ENCODE results near the gene EPN2.

Gene EPN2

DNA sequence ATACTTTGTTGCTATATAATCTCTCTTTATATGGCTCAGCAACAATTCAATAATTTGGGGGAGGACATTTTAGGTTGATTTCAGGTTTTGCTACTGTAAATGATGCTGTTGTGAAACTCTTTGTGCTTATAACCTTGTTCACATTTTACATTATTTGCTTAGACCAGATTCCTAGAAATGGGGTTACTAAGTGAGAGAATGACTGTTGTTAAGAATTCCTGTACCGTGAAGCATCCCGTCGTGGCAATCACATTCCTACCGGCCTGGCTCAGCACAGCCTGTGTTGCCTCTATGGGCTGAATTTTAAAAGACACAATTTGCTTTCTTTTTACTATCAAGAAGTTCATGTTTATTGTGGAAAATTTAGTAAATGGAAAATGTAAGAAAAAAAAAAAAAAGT, 94.0 kb downstream of the EPN2 start:
- no peak for DNase-seq (ENCODE audit: low spot score)

DNA sequence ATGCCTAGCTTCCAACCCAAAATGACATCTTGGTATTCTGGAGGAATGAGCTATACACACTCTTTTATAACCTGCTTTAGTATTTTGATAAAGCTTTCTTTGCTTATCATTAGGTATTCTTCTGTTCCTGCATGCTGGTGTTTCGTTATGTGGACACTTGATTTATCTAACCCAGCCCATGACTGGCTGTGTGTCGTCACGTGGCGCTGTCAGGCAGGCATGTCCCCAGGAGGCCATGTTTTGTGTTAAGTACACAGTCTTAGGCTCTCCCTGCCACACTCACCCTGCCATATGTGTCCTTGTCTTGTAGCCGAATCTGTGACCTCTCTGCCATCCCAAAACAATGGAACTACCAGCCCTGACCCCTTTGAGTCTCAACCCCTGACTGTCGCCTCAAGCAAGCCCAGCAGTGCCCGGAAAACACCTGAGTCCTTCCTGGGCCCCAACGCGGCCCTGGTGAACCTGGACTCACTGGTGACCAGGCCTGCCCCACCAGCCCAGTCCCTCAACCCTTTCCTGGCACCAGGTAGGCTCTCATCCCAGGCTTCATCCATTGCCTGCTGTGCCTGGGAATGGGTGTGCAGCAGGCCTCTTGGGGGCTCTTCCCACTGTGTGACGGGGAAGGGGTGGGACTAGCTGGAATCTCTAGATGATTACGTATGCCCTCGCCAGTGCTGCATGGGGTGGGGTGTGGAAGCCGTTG, 94.5 kb downstream of the EPN2 start:
- DNase-seq (ENCODE audit: low spot score) = no peak

DNA sequence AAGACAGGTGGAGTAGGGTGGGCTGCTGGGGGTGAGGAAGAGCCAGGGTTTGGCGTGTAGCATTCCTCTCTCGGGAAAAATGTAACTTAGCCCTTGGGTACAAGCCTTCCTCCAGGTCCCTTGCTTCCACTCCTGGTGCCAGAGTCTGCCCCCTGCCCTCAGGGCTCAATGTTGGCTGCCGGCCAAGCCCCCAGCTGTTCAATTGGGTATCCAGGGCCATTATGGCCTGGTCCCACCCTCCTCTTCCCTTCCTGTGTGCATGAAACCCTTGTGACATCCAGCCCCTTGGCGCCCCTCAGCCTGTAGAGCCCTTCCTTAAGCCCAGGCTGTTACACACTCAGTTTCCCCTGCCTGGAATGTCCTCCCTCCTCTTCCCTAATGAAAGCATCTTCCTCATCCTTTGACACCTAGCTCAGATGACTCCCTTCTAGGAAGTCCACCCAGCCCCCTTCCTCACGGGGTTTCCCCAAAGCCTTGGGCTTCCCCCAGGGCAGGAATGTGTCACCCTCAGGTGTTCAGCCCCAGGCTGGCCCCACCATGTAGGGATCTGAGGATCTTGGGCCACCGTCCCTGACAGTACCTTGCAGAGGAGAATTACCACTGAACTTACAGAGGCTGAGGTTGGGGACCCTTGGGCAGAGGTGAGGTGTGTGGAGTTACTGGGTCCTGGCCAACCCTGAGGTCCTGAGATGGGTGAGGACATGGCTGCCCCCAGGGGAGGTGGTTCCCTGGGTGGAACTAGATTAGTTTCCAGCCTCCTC, 95.4 kb downstream of the EPN2 start:
- no peak for DNase-seq (ENCODE audit: low spot score)

DNA sequence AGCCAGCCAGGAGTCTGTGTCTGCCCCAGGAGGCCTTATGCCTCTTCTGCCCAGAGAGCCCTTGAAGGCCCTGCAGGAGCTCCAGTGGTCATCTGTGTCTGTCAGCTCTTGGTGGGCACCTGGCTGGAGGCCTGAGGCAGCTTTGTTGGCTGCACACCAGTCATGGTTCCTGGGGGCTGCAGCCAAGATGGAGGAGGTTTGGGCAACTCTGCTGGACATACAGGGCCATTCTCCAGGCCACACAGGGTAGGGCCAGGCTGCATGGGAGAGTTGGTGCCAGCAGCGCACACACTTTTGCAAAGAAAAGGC, 95.9 kb downstream of the EPN2 start:
- no peak for DNase-seq (ENCODE audit: low spot score)

DNA sequence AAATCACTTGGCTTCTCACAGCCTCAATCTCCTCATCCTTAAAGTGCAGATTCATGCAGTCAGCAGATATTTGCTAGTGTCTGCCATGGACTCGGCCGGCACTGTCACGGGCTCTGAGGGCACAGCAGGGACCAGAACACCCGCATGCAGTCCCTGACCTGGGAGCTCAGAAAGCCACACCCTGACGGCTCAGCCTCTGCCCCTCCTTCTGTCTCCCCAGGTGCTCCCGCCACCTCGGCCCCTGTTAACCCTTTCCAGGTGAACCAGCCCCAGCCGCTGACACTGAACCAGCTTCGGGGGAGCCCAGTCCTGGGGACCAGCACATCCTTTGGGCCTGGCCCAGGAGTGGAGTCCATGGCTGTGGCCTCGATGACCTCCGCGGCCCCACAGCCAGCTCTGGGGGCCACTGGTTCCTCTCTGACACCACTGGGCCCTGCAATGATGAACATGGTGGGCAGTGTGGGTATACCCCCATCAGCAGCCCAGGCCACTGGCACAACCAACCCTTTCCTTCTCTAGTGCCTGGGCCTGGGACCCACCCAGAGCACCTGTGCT, 96.6 kb downstream of the EPN2 start:
- no peak for DNase-seq (ENCODE audit: low spot score)

DNA sequence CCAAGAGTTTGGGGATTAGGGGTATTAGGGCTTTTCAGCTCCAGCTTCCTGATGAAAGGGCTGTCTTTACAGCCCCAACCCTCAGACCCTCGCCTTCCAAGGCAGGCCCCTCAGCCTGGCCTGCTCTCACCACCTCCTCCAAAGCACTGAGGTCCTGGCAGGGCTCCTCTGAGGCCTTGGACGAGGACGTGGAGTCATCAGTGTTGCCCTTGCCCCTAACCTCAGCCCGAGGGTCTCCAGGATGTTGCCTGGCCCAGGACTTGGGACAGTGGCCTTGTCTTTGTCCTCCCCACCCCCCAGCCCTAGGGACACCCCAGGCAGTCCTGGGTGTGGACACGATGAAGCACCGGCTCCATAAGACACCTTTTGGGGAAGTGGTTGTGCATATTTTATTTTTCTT, 97.2 kb downstream of the EPN2 start:
- DNase-seq (ENCODE audit: low spot score) = no peak

DNA sequence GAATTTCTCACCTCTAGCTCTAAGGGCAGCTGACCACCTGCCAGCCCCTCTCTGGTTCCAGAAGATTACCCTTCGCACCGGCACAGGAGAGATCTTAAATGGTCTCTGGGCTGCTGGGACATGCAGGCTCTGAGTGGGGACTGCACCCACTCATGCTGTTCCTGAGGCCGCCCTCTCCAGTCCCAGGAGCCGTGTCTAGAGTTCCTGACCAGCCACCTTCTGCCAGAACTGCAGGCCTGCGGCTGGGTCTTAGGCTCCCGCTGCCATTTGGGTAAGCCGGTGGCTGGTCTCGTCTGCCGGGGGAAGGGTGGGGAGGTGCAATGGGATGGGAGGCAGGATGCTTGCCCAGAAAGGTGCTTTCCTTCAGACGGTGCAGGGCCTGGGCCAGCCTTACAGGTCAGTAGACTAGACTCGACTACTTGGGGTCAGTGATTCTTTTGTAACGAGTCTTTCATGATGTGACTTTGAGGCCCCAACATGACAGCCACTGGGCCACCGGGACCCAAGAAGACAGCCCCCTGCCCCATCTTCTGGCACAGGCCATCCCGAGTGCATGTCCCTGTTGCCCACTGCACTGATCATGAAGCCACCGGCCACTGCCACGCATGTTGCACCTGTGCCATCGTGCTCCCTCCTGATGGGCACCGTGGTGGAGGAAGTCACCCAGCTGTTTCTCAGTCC, 98.9 kb downstream of the EPN2 start:
- no peak for DNase-seq (ENCODE audit: low spot score)

DNA sequence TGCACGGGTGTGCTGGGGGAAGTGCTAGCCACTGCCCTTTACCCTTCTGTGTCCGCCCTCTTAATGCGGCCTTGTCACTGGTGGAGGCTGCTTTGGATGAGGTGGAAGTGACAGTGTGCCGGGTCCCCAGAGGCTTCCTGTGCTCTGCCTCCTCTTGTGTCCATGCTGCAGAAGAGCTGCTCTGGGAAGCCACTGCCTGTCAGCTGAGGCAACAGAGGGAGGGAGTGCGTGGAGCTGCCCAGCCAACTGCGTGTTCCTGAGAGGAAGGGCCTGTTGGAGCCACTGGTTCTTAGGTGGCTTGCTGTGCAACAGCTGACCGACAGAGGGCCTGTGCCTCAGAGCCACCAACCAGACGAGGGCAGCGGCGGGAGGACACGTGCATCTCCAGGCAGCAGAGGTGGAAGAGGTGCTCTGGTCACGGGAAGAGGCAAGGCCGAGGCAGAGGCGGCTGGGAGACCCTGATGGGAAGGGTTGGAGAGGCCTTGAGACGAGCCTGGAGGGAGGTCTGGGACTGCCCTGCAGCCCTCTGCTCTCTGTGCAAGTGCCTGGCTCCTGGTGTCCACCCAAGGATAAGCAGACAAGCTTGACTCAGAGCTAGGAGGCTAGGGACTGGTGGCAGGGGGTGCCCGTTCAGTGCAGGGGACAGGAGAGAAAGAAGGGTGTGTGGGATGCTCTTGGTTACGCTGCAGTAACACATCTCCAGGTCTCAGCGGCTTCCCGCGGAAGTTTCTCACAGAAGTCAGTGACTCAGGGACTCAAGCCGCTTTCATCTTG, 100.0 kb downstream of the EPN2 start:
- DNase-seq (ENCODE audit: low spot score) = peak; percentile 55

DNA sequence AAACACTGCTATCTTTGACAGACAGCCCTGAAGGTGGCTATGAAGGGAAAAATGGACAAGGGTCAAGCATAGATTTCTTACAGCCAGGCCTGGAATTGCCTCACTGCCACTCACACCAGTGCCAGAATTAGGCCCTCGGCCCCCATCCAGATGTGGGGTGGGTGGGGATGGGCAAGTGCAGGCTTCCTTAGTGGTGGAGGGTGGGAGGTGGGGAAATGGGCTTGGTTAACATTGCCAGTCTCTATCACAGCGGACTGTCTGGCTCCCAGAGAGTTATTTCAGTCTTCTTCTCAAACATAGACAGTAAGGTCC, 100.5 kb downstream of the EPN2 start:
- no peak for DNase-seq (ENCODE audit: low spot score)

DNA sequence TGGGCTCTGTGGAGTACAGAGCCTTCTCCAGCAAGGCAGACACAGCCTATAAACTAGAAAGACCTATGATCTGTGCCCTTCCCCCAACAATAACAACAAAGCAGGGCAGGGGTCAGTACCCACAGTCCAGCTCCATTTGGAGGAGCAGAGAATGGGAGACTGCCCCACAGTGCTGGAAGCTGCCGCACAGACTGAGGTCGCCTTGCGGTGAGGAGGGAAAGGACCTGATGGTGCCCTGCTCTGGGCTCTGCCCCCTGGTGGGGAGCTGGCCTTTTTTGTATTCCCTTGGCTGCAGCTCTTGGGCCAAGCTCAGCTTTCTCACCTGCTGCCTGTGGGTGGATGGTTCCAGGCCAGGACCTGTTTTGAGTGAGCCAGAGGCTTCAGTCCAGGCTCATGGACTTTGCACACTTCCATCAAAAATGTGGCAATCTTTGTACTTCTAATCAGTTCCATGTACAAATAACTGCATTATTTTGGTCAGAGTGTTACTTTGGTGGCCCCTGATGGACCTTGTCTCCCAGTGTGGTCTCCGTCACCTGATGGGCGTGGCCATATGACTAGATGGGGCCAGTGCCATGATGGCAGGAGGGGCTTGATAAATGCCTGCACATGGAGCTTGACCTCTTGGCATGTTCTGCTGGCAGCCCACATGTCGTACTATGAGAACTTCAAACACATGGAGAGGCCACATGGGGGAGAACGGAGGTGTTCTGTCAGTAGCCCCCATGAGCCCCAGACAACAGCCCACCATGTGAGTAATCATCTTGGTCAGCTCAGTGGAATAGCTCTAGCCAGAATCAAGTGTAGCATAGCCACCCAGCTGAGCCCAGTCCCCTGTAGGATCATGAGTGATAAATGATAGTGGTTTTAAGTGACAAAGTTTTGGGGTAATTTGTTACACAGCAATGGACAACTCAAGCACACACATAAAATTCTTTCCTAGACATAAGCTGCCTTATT, 101.1 kb downstream of the EPN2 start:
- peak; percentile 86 for DNase-seq (ENCODE audit: low spot score)

DNA sequence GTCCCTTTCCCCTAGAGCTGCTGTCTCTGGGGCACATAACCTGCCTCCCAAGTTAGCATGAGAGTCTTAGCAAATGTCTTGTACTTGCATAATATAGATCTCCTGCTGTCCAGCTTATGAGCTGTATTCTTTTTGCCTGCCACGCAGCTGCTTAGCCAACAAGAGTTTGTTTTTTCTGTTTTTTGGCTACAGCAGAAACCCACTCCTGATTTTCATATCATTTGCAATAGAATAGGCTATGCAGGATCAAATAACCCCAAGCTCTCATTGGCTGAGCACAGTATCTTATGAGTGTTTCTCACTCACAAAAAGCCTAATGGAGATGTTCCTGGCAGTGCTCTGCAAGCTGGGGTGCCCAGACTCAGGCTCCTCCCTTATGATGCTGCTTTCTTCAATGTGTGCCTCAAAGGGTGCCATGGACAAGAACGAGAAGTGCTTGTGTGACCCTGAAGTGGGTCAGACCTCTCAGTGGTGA, 102.2 kb downstream of the EPN2 start:
- DNase-seq (ENCODE audit: low spot score) = no peak

DNA sequence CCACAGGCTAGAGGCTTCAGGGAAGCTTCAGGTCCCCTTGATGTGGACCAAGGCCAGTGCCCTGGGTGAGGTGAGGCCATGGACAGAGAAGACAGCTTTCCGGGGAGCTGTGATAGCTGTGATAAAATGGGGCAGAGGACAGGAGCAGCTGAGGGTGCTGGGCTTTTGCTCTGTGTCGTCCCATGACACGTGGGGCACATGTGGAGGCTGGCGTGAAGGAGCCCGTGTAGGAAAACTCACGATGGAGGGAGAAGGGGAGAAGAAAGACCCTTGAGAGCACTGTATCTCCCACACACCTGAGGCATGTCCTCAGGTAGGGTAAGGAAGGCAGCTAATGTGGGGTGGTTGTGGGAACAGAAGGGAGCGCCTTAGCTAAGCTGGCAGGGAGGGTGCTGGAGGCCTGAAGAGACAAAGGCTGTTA, 104.1 kb downstream of the EPN2 start:
- DNase-seq (ENCODE audit: low spot score) = no peak

DNA sequence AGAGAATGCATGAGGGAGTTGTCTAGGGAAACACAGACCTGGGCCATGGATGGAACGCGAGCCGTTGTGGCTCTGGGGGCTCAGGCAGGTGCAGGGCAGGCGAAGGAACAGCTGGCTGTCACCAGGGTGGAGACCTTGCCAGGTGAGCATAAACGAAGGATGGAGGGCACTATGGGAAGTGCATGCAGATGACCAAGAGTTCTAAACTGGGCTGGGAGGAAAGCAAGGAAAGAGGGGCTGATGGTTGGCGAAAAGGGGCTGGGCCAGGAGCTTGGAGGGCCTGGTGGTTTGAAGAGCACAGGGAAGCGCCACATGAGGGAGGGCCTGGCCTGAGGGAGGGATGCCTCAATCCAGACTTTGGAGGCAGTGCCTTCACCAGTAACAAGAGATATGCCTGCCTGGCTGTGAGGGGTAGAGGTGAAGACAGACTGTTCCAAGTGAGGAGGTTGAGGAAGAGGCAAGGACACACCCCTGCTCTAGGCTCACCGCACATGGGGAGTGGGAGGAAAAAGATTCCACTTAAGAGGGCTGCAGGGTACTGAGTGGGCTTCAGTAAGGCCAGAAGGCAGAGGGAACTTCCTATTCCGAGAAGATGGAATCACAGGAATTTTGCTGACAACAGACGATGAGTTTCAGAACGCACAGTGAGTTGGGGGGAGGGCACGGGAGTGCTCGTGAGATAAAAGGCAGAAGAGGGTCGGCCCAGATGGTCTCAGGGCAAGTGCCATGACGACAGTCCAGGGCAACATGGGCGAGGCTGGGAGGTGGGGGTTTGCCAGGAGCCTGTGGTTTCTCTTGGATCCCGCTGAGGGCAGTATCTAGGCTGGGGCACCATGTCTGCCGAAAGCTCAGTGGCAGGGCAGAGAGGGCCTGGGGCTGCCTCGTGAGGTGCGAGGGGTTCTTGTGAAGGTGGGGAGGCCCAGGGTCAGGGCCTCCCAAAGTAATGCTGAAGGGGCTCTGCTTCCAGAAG, 104.8 kb downstream of the EPN2 start:
- no peak for DNase-seq (ENCODE audit: low spot score)

DNA sequence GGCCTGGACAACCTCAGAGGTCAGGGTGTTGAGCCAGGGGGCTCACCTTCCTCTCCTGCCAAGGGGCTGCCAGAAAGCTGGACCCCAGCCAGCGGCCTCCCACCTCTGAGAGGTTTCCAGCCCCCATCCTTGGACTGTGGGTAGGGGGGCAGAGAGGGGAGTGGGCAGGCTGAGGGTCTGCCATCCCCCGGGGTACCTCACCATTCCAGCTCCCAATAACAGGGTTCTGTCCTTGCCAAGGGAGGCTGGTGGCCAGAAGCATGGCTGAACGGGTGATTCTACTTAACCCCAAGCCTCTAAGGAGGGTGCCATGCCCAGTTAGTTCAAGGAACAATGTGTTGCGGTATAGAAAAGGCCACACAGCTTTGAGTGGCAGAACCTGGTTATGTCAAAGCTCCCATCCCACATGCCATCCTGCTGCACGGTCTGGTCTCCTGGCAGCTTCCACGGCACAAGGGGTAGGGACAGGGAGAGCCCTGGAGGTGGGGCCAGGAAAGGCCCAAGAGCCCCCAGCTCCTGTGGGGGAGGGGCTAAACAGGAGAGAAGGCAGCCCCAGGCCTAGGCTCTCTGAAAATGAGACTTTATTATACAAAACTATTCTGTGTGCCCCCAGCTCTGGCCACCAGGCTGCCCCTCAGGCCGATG, 105.6 kb downstream of the EPN2 start:
- DNase-seq (ENCODE audit: low spot score) = no peak

DNA sequence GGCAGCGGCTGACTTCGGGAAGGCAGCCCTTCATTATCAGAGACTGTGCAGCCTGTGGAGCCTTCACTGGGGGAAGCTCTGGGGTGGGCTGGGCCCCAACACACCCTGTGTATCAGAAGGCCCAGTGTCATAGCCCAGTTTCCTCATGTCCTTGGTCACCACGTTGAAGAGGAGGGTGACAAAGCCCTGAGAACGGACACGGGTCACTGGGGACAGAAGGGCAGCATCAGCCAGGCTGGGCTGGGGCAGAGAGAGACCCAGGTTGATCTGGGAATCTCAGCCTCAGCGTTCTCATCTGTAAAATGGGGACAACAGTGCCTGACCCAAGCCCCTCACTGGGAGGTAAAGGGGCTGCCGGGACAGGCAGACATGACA, 106.1 kb downstream of the EPN2 start:
- no peak for DNase-seq (ENCODE audit: low spot score)

DNA sequence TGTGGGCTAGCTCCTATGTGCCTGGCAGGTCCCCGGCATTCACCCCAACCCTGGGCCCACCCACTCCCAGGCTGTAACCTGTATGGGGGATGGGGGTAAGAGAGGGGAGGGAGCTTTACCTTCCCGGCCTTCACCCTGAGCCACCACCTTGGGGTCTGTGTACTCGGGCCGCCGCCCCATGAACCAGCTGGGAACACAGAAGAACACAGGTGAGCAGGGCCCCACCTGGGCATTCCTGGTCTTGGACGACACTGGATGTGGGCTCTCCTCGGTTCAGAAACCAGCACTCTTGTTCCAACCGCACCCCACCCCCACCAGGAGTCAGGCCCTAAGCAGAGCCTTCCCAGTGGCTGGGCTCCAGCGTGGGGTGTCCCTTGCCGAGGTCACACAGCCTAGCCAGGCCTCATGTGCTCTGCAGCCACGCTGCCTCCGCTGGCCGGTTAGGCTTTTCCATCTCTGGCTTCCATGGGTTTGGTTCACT, 106.5 kb downstream of the EPN2 start:
- DNase-seq (ENCODE audit: low spot score) = no peak

DNA sequence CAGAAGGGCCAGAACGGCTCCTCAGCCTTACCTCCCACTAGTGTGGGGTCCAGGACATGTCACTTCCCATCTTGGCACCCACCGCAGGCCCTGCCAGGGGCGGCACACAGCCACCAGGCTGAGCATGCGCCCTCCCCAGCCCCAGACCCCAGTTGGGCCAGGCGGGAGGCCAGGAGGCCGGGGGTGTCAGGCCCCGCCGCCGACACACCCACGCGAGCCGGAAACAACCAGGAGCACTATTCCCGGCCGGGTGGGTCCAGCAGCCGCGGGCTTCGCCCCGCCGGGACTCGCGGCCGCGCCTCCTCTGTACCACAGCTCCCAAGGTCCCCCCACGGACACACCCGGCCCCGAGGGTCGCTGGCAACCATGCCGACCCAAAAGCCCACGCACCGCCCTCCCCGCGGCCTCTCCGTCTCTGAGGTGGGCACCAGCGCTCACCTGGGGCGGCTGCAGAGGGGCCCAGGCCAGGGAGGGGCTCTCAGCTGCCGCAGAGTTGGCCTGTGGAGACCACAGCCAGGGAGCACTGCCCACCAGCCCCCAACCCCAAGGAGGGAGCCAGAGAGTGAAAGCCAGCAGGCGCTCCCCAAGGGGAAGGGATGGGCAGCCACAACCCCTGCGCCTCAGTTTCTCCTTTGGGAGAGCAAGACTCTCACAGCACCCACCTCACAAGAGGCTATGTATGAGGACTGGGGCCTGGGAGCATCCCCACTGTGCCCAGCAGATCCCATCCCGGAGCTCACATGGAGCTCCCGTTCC, 107.3 kb downstream of the EPN2 start:
- DNase-seq (ENCODE audit: low spot score) = no peak

DNA sequence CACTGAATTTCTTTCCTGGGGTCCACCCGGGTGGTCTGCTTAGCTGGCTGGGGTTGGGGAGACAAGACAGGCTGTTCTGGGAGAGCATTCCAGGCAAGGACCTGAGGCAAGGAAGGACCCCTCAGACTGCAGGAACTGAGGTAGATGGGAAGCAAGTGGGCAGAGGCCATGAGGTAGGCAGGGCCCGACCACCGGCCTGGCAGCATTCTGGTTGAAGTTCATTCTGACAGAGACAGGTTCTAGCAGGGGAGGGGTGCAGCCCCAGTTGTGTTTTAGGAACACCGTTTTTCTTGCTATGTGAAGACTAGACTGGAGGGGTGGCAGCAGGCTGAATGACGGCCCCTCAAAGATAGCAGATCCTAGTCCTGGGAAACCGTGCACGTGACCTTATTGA, 107.9 kb downstream of the EPN2 start:
- no peak for DNase-seq (ENCODE audit: low spot score)
